Keratinocyte (primary cell): ENCODE measurements around the gene ABCC6.
"Not testable (repeated sequence)": the region's sequence is repeated elsewhere in the genome, so short reads cannot be mapped to it uniquely, and the experiment has no call there.

ENCODE experiments used
- CTCF ChIP-seq, 3 experiments: IDR thresholded peaks in 1 of 3; conservative IDR thresholded peaks in 1 of 3; optimal IDR thresholded peaks in 1 of 3; 2 replicates in 2 of 3; 3 replicates in 1 of 3; pipeline versions ENCODE3 to v1.5.1; 2011; ENCODE audit warnings: low read length in 3 of 3, mild to moderate bottlenecking in 3 of 3, moderate library complexity in 2 of 3, control low read depth in 1 of 3, inconsistent platforms in 1 of 3; ENCODE audit not compliant: insufficient read depth in 2 of 3; ENCODE audit errors: extremely low read depth in 1 of 3
- EZH2 ChIP-seq: IDR thresholded peaks from one replicate; pipeline ENCODE4 v1.6.1; 2012; ENCODE audit warnings: inconsistent platforms, mild to moderate bottlenecking, low read length, moderate library complexity

DNA sequence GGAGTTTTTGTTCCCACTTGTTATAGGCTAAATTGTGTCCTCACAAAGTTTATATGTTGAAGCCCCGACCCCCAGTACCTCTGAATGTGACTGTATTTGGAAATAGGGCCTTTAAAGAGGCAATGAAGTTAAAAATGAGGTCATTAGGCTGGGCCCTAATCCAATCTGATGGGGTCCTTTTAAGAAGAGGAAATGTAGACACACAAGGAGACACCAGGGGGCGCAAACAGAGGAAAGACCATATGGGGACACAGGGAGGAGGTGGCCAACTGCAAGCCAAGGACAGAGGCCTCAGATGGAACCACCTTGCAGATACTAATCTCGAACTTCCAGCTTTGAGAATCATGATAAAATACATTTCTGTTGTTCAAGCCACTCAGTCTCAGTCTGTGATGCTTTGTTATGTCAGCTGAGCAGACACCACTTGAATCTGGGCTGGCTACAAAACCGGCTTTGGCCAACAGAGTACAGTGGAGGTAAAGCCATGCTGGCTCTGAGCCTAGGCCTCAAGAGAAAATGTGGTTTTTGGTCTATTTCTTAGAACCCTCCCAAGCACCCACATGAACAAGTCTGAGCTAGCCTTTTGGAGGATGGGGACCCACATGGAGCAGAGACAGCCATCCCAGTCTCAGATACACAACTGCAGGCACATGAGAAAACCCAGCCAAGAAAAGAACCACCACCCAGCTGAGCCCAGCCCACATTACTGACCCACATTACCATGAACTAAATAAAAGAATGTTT lies 20.7 kb downstream of the ABCC6 start:
- TF ChIP-seq CTCF (optimal IDR thresholded peaks at IDR 0.05 in 1 of 3, IDR thresholded peaks at IDR 0.05 in 1 of 3, conservative IDR thresholded peaks at IDR 0.05 in 1 of 3; ENCODE audit: extremely low read depth in 1 of 3, insufficient read depth in 2 of 3, low read length in 3 of 3): peak in 2 of 3 experiments; percentile 27 to 34
- TF ChIP-seq EZH2: not testable (repeated sequence)
